Smooth muscle cell of the umbilical artery (primary cell): ENCODE measurements around the gene WDSUB1. TPM values are rescaled to one million over a fixed set of nuclear protein-coding genes. Genes with fewer than 3 reads are reported as not detected.

Experiments
- total RNA-seq: library from RNA; depleted of rRNA; stranded (reverse); fragments of >200 nt; gene quantifications from 2 replicates; pipeline ENCODE4 v1.2.3, GENCODE V29; 2014

WDSUB1 gene, protein sequence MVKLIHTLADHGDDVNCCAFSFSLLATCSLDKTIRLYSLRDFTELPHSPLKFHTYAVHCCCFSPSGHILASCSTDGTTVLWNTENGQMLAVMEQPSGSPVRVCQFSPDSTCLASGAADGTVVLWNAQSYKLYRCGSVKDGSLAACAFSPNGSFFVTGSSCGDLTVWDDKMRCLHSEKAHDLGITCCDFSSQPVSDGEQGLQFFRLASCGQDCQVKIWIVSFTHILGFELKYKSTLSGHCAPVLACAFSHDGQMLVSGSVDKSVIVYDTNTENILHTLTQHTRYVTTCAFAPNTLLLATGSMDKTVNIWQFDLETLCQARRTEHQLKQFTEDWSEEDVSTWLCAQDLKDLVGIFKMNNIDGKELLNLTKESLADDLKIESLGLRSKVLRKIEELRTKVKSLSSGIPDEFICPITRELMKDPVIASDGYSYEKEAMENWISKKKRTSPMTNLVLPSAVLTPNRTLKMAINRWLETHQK
- 5.1 and 8.6 TPM in 2 replicates for total RNA-seq

DNA sequence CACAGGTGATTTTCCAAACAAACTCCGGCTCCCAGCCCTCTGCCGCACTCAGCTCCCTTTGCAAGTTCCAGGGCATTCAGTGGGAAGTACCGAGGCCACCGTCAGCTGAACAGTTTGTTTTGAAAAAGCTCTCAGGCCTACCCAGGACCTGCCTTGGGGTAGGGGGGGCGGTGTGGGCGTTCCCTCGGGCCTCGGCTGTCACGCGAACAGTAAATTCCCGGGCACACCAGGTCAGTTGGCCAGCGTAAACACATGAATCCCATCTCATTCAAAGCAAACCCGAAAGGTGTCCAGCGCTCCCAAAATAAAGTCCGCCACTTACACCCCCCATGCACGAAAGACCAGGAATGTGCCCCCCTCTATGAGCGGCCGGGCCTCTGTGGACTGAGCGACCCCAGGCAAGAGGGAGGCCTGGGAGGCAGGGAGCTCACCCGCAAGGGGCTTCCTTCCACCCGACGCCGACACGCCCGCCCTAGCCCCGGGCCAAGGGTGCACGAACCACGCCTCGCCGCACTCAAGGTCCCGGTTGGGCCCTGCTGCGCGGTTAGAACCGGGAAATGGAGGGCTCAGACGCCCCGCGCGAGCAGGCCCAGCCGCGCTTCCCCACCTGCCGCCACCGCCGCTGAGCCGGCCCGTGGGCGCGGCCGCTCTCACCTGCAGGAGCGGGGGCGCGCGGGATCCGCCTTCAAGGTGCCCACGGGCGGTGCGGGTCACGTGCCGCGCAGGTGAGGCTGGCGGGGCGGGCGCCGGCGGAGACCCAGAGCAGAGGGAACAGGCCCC, at the start of gene WDSUB1:
TSS of gene WDSUB1 (minus strand) at position 775 of the 780 bp plus-strand sequence. CDS start 3,634 bp downstream, outside the sequence.

